H7 (cell line): ENCODE measurements around the gene YPEL5. TPM values are rescaled to one million over a fixed set of nuclear protein-coding genes. Genes with fewer than 3 reads are reported as not detected.
"Not testable (repeated sequence)": the region's sequence is repeated elsewhere in the genome, so short reads cannot be mapped to it uniquely, and the experiment has no call there.

Experiments
- DNase-seq: peaks from one replicate; pipeline ENCODE4 v3.0.0; 2012
- H3K27me3 ChIP-seq: 2 replicates; pipeline ENCODE4 v1.6.0; 2011; ENCODE audit warnings: mild to moderate bottlenecking, low read length; ENCODE audit not compliant: control insufficient read depth, insufficient read depth
- H3K36me3 ChIP-seq: replicated peaks from 2 replicates; pipeline ENCODE4 v1.5.1; 2011; ENCODE audit warnings: low read length; ENCODE audit not compliant: control insufficient read depth, insufficient read depth
- H3K4me3 ChIP-seq: 2 replicates; pipeline ENCODE4 v1.5.1; 2011; ENCODE audit warnings: low read depth, mild to moderate bottlenecking, control low read depth, low read length, moderate library complexity; ENCODE audit not compliant: insufficient read depth
- total RNA-seq: library from RNA; depleted of rRNA; stranded (reverse); fragments of >200 nt; shearing (Covaris generic); gene quantifications from 2 replicates; pipeline ENCODE4 v1.2.3, GENCODE V29; 2014; rRNA removed

YPEL5 gene
- 28.7 and 30.1 TPM in 2 replicates for total RNA-seq

- Histone ChIP-seq H3K27me3 (peaks cover 4% of the 10 kb centered on the region), H3K36me3 (no peaks in the 10 kb centered on the region), H3K4me3 (peak within 1 kb of the TSS; percentile 78)
- peak; percentile 97 for DNase-seq
These were observed at the start of gene YPEL5 for GRCh38 chr2:30146337-30147195. TSS of gene YPEL5 (plus strand) at chr2:30147007. CDS start at chr2:30156652, 9,645 bp downstream.

- no peak for DNase-seq
- Histone ChIP-seq H3K36me3 (no peaks in the 10 kb centered on the region), H3K27me3 (no peaks in the 10 kb centered on the region), H3K4me3 (no peak overlapping the region)
These were observed 48.4 kb upstream of the YPEL5 start for GRCh38 chr2:30098266-30099005.

GRCh38 chr2:30099366-30099765 is 47.4 kb upstream of the YPEL5 start:
- not testable (repeated sequence) for H3K27me3 ChIP-seq, H3K36me3 ChIP-seq, H3K4me3 ChIP-seq, DNase-seq

GRCh38 chr2:30100691-30101090 is 46.1 kb upstream of the YPEL5 start:
- H3K27me3 ChIP-seq, H3K36me3 ChIP-seq, DNase-seq, H3K4me3 ChIP-seq: not testable (repeated sequence)

GRCh38 chr2:30104307-30104706 is 42.5 kb upstream of the YPEL5 start:
- no peak for DNase-seq
- H3K27me3 ChIP-seq = no peaks in the 10 kb centered on the region
- no peaks in the 10 kb centered on the region for H3K36me3 ChIP-seq
- no peak overlapping the region for H3K4me3 ChIP-seq

- Histone ChIP-seq H3K36me3 (no peaks in the 10 kb centered on the region), H3K27me3 (no peaks in the 10 kb centered on the region), H3K4me3 (no peak overlapping the region)
- DNase-seq = no peak
These were observed 41.3 kb upstream of the YPEL5 start for GRCh38 chr2:30105556-30105955.

- no peaks in the 10 kb centered on the region for H3K36me3 ChIP-seq
- DNase-seq = no peak
- H3K27me3 ChIP-seq = no peaks in the 10 kb centered on the region
- no peak overlapping the region for H3K4me3 ChIP-seq
These were observed 40.3 kb upstream of the YPEL5 start for GRCh38 chr2:30106543-30106942.

GRCh38 chr2:30108192-30108591 is 38.6 kb upstream of the YPEL5 start:
- Histone ChIP-seq H3K4me3 (no peak overlapping the region), H3K36me3 (no peaks in the 10 kb centered on the region), H3K27me3 (no peaks in the 10 kb centered on the region)
- DNase-seq = no peak

- Histone ChIP-seq H3K36me3 (no peaks in the 10 kb centered on the region), H3K27me3 (no peaks in the 10 kb centered on the region), H3K4me3 (no peak overlapping the region)
- DNase-seq = no peak
These were observed 38.0 kb upstream of the YPEL5 start for GRCh38 chr2:30108851-30109250.

GRCh38 chr2:30109856-30110255 is 37.0 kb upstream of the YPEL5 start:
- no peak overlapping the region for H3K4me3 ChIP-seq
- no peaks in the 10 kb centered on the region for H3K36me3 ChIP-seq

GRCh38 chr2:30110773-30111172 is 36.0 kb upstream of the YPEL5 start:
- no peak for DNase-seq
- H3K36me3 ChIP-seq = no peaks in the 10 kb centered on the region
- H3K27me3 ChIP-seq = no peaks in the 10 kb centered on the region
- H3K4me3 ChIP-seq = no peak overlapping the region

More at GRCh38 chr2:30109856-30110255, 37.0 kb upstream of the YPEL5 start:
- H3K27me3 ChIP-seq = no peaks in the 10 kb centered on the region
- no peak for DNase-seq

- not testable (repeated sequence) for H3K27me3 ChIP-seq, DNase-seq, H3K4me3 ChIP-seq, H3K36me3 ChIP-seq
These were observed 35.6 kb upstream of the YPEL5 start for GRCh38 chr2:30111186-30111585.

GRCh38 chr2:30112561-30112960 is 34.2 kb upstream of the YPEL5 start:
- H3K4me3 ChIP-seq = no peak overlapping the region
- no peaks in the 10 kb centered on the region; the same call in 1 of the 2 replicates for H3K27me3 ChIP-seq
- no peaks in the 10 kb centered on the region for H3K36me3 ChIP-seq
- DNase-seq = no peak

GRCh38 chr2:30113617-30114293 is 33.1 kb upstream of the YPEL5 start:
- DNase-seq = no peak
- Histone ChIP-seq H3K36me3 (no peaks in the 10 kb centered on the region), H3K4me3 (no peak overlapping the region), H3K27me3 (no peaks in the 10 kb centered on the region; the same call in 1 of the 2 replicates)
